NOMO-1 treated with DMSO at 0.1 percent for 48 hours (cell line): ENCODE results near the gene NUP62.
A peak's percentile ranks its signal among the peaks of the same experiment; 100 is the strongest.

ENCODE experiments used
- DNase-seq: peaks from one replicate; lab custom pipeline; 2025; ENCODE audit not compliant: unreplicated experiment; lab: John Stamatoyannopoulos, UW

NUP62 gene

GRCh38 chr19:49906879-49907564, 22.3 kb downstream of the NUP62 start:
- DNase-seq, result no peak

GRCh38 chr19:49904136-49904535, 25.2 kb downstream of the NUP62 start:
- no peak for DNase-seq

GRCh38 chr19:49896863-49897621, 32.3 kb downstream of the NUP62 start, which contains the start of gene IL4I1:
IL4I1 (minus strand) TSS chr19:49896887; CDS start chr19:49896160, 727 bp downstream.
- DNase-seq, result peak; percentile 94

GRCh38 chr19:49895566-49896297, 33.6 kb downstream of the NUP62 start:
- no peak for DNase-seq

GRCh38 chr19:49894879-49895565, 34.3 kb downstream of the NUP62 start:
- DNase-seq, result no peak

GRCh38 chr19:49894011-49894664, 35.2 kb downstream of the NUP62 start:
- DNase-seq, result no peak

- DNase-seq, result no peak
Observed at GRCh38 chr19:49892716-49893115, 36.6 kb downstream of the NUP62 start.

GRCh38 chr19:49891393-49891792, 37.9 kb downstream of the NUP62 start:
- no peak for DNase-seq

GRCh38 chr19:49890349-49891311, 38.7 kb downstream of the NUP62 start:
- no peak for DNase-seq

GRCh38 chr19:49889687-49890348, 39.5 kb downstream of the NUP62 start:
- no peak for DNase-seq

GRCh38 chr19:49889038-49889686, 40.1 kb downstream of the NUP62 start:
- no peak for DNase-seq

GRCh38 chr19:49888510-49888824, 40.8 kb downstream of the NUP62 start:
- DNase-seq, result no peak

- no peak for DNase-seq
Observed at GRCh38 chr19:49887665-49888509, 41.4 kb downstream of the NUP62 start.

- DNase-seq, result no peak
Observed at GRCh38 chr19:49887037-49887664, 42.2 kb downstream of the NUP62 start.

- no peak for DNase-seq
Observed at GRCh38 chr19:49884760-49885159, 44.5 kb downstream of the NUP62 start.

- no peak for DNase-seq
Observed at GRCh38 chr19:49884109-49884508, 45.2 kb downstream of the NUP62 start.

GRCh38 chr19:49883094-49883493, 46.2 kb downstream of the NUP62 start:
- no peak for DNase-seq
